HG02840 (cell line): ENCODE measurements around the gene FUBP3.
"Not testable (repeated sequence)": the region's sequence is repeated elsewhere in the genome, so short reads cannot be mapped to it uniquely, and the experiment has no call there.

Source experiments
- ATAC-seq: cut with Tn5 transposase; IDR thresholded peaks from one replicate; pipeline ENCODE4 v1.9.1; 2021; ENCODE audit warnings: mild to moderate bottlenecking, moderate library complexity, moderate number of reproducible peaks; ENCODE audit not compliant: unreplicated experiment, low FRiP score

The FUBP3 gene

GRCh38 chr9:130677252-130677651 is 97.9 kb downstream of the FUBP3 start:
- ATAC-seq = no peak

GRCh38 chr9:130680836-130681768 is 101.7 kb downstream of the FUBP3 start:
- ATAC-seq = no peak

- ATAC-seq = no peak
Observed at GRCh38 chr9:130681769-130682420, 102.5 kb downstream of the FUBP3 start.

GRCh38 chr9:130682421-130683121 is 103.2 kb downstream of the FUBP3 start:
- ATAC-seq = no peak

- no peak for ATAC-seq
Observed at GRCh38 chr9:130685104-130685503, 105.7 kb downstream of the FUBP3 start.

- not testable (repeated sequence) for ATAC-seq
Observed at GRCh38 chr9:130685945-130686344, 106.6 kb downstream of the FUBP3 start.

GRCh38 chr9:130687615-130688014 is 108.2 kb downstream of the FUBP3 start:
- no peak for ATAC-seq
